HepG2 (cell line): Measurements from ENCODE around the gene NGDN. TPM values are rescaled to one million over a fixed set of nuclear protein-coding genes. Genes with fewer than 3 reads are reported as not detected.

Experiments used
- BATF2 ChIP-seq: sonication (generic); formaldehyde crosslinking; IDR thresholded peaks from 2 replicates; pipeline ENCODE4 v1.8.0; 2022; ENCODE audit warnings: mild to moderate bottlenecking, missing genetic modification reagents, moderate library complexity
- CEBPB ChIP-seq: IDR thresholded peaks from 2 replicates; pipeline ENCODE4 v1.6.1; 2011; ENCODE audit warnings: low read depth, low read length, improper control_type of control experiment, borderline replicate concordance
- CREB1 ChIP-seq, 2 experiments: fragments of 450-650 bp in 1 of 2; IDR thresholded peaks; 2 replicates each; pipeline ENCODE4 v1.6.1; 2016 to 2017; ENCODE audit warnings: control low read depth in 1 of 2, mild to moderate bottlenecking in 1 of 2, missing compliant biosample characterization in 1 of 2, missing genetic modification characterization in 1 of 2
- FOXA1 ChIP-seq, 2 experiments: fragments of 450-650 bp in 1 of 2; sonication (generic) in 1 of 2; formaldehyde crosslinking in 1 of 2; IDR thresholded peaks; 2 replicates each; pipeline versions ENCODE4 v1.4.0 to v1.6.1; 2016 to 2020; ENCODE audit warnings: missing genetic modification reagents in 1 of 2
- GATAD1 ChIP-seq: IDR thresholded peaks from 2 replicates; pipeline ENCODE4 v1.6.1; 2016; ENCODE audit warnings: missing genetic modification reagents, missing compliant biosample characterization
- JARID2 ChIP-seq: sonication (generic); formaldehyde crosslinking; IDR thresholded peaks from 2 replicates; pipeline ENCODE4 v1.8.1; 2023; ENCODE audit warnings: missing genetic modification reagents, inconsistent platforms; ENCODE audit not compliant: insufficient replicate concordance
- MAZ ChIP-seq, 2 experiments: sonication (generic) in 1 of 2; formaldehyde crosslinking in 1 of 2; IDR thresholded peaks; 2 replicates each; pipeline versions ENCODE4 v1.5.0 to v1.6.1; 2012 to 2020; ENCODE audit warnings: low read depth in 2 of 2, mild to moderate bottlenecking in 2 of 2, borderline replicate concordance in 1 of 2, improper control_type of control experiment in 1 of 2, low read length in 1 of 2, missing genetic modification reagents in 1 of 2, moderate library complexity in 1 of 2
- MEIS2 ChIP-seq: sonication (generic); formaldehyde crosslinking; IDR thresholded peaks from 2 replicates; pipeline ENCODE4 v1.9.0; 2021; ENCODE audit warnings: mild to moderate bottlenecking, missing genetic modification reagents
- MTF1 ChIP-seq: sonication (generic); formaldehyde crosslinking; IDR thresholded peaks from 2 replicates; pipeline ENCODE4 v1.5.0; 2020; ENCODE audit warnings: missing genetic modification reagents
- NFIB ChIP-seq: sonication (generic); formaldehyde crosslinking; IDR thresholded peaks from 2 replicates; pipeline ENCODE4 v1.9.0; 2021; ENCODE audit warnings: missing genetic modification reagents, mild to moderate bottlenecking, borderline replicate concordance
- ZNF230 ChIP-seq: sonication (generic); formaldehyde crosslinking; IDR thresholded peaks from 2 replicates; pipeline ENCODE4 v1.4.0; 2020; ENCODE audit warnings: mild to moderate bottlenecking, missing genetic modification reagents
- ZNF672 ChIP-seq: sonication (generic); formaldehyde crosslinking; IDR thresholded peaks from 2 replicates; pipeline ENCODE4 v1.8.1; 2022; ENCODE audit warnings: missing genetic modification reagents
- polyA plus RNA-seq, 8 experiments: library from polyadenylated mRNA; depleted of rRNA in 3 of 8; stranded (reverse) in 7 of 8; unstranded in 1 of 8; fragments of >200 nt; fragmentation: Illumina TruSeq in 4 of 8; extraction: Trizol in 4 of 8; gene quantifications; 2 replicates each; pipeline versions ENCODE4 v1.2.1 to v1.2.3, GENCODE V29; 2011 to 2016; ENCODE audit warnings: low read depth in 4 of 8, missing spikeins in 1 of 8, mixed read lengths in 1 of 8; ENCODE audit not compliant: insufficient read depth in 1 of 8
- total RNA-seq, 5 experiments: library from RNA; depleted of rRNA; stranded (reverse); fragments of >200 nt; fragmentation: Illumina TruSeq; extraction: Trizol; gene quantifications; 2 replicates each; pipeline ENCODE4 v1.2.3, GENCODE V29; 2016; ENCODE audit warnings: low read depth in 1 of 5
- TF ChIP-seq, protein P1 (sequence below): sonication (generic); formaldehyde crosslinking; IDR thresholded peaks from 2 replicates; pipeline ENCODE4 v1.4.0; 2020; ENCODE audit warnings: missing genetic modification reagents
- TF ChIP-seq, protein P2 (sequence below): IDR thresholded peaks from 2 replicates; pipeline ENCODE4 v1.6.1; 2016; ENCODE audit warnings: missing biosample characterization, missing genetic modification reagents, low read depth
- TF ChIP-seq, protein P3 (sequence below): sonication (generic); formaldehyde crosslinking; IDR thresholded peaks from 2 replicates; pipeline ENCODE4 v1.4.0; 2020; ENCODE audit warnings: missing genetic modification reagents, borderline replicate concordance
- TF ChIP-seq, protein P4 (sequence below): sonication (generic); formaldehyde crosslinking; IDR thresholded peaks from 2 replicates; pipeline ENCODE4 v1.5.0; 2020; ENCODE audit warnings: mild to moderate bottlenecking, missing genetic modification reagents
- TF ChIP-seq, protein P5 (sequence below): sonication (generic); formaldehyde crosslinking; IDR thresholded peaks from 2 replicates; pipeline ENCODE4 v1.5.0; 2020; ENCODE audit warnings: mild to moderate bottlenecking, missing genetic modification reagents, borderline replicate concordance

The NGDN gene
- total and polyA plus RNA-seq, 2 of the 13 experiments (the other 11 are each of a cell fraction or from before 2014, with no cell fraction given) = 154 to 216 TPM

DNA sequence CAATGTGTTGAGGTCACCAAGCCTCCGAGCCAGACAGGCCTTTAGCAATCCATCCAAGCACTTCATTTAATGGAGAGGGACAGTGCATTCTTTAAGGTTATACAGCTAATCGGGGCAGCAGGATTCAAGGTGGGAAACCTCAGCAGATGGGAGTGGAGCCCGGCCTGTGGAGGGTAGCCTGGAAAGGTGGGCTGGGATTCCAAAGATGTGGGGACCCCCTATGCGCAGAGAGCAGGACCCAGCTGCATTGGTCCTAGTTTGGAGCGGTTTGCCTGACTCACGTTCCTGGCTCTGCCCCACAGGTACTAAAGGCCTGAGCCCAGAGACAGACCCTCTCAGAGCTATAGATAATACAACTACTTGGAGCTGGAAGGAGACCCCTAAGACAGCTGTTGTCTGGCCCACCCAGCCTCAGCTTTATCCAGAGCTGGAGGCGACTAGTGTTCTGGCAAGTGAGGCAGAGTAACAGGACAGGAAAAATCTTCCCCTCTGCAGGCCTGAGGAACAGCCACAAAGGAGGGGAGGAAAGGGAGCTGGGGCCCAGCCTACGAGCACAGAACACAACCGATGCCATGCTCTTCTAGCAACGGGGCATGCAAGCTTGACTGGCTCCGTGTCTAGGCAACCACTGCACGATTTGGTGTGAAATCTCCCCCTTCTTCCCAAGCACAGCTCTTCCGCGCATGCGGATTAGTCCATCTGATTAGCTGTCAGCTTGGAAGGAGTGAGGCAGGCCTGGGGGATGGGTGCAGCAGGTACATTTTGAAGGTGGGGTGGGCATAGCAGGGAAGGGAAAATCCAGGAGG lies 33.0 kb upstream of the NGDN start (continued):
- TF ChIP-seq, protein P1, sequence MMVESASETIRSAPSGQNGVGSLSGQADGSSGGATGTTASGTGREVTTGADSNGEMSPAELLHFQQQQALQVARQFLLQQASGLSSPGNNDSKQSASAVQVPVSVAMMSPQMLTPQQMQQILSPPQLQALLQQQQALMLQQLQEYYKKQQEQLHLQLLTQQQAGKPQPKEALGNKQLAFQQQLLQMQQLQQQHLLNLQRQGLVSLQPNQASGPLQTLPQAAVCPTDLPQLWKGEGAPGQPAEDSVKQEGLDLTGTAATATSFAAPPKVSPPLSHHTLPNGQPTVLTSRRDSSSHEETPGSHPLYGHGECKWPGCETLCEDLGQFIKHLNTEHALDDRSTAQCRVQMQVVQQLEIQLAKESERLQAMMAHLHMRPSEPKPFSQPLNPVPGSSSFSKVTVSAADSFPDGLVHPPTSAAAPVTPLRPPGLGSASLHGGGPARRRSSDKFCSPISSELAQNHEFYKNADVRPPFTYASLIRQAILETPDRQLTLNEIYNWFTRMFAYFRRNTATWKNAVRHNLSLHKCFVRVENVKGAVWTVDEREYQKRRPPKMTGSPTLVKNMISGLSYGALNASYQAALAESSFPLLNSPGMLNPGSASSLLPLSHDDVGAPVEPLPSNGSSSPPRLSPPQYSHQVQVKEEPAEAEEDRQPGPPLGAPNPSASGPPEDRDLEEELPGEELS (CRISPR knock-in tag) = no peak
- TF ChIP-seq ZNF230 (0 out of 2 replicates have a peak, but pooled peaks have one; percentile 7), GATAD1 (CRISPR knock-in tag) (no peak), BATF2 (CRISPR knock-in tag) (no peak), MEIS2 (CRISPR knock-in tag) (no peak), MAZ (IDR thresholded peaks at IDR 0.05; ENCODE audit: borderline replicate concordance, low read depth, low read length) (no peak), MAZ (CRISPR knock-in tag; IDR thresholded peaks at IDR 0.05; ENCODE audit: low read depth) (no peak), ZNF672 (no peak), NFIB (no peak), CEBPB (no peak), FOXA1 (IDR thresholded peaks at IDR 0.05) (no peak), FOXA1 (CRISPR knock-in tag; IDR thresholded peaks at IDR 0.05) (no peak), MTF1 (CRISPR knock-in tag) (no peak), JARID2 (CRISPR knock-in tag) (no peak), CREB1 (IDR thresholded peaks at IDR 0.05) (no peak), CREB1 (CRISPR knock-in tag; IDR thresholded peaks at IDR 0.05) (no peak)
- TF ChIP-seq, protein P2, sequence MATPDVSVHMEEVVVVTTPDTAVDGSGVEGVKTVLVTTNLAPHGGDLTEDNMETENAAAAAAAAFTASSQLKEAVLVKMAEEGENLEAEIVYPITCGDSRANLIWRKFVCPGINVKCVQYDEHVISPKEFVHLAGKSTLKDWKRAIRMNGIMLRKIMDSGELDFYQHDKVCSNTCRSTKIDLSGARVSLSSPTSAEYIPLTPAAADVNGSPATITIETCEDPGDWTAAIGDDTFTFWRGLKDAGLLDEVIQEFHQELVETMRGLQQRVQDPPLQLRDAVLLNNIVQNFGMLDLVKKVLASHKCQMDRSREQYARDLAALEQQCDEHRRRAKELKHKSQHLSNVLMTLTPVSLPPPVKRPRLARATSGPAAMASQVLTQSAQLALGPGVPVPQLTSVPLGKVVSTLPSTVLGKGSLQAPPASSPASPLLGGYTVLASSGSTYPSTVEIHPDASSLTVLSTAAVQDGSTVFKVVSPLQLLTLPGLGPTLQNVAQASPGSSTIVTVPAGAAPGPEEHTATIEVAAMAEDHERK (CRISPR knock-in tag) = no peak
- TF ChIP-seq, protein P3, sequence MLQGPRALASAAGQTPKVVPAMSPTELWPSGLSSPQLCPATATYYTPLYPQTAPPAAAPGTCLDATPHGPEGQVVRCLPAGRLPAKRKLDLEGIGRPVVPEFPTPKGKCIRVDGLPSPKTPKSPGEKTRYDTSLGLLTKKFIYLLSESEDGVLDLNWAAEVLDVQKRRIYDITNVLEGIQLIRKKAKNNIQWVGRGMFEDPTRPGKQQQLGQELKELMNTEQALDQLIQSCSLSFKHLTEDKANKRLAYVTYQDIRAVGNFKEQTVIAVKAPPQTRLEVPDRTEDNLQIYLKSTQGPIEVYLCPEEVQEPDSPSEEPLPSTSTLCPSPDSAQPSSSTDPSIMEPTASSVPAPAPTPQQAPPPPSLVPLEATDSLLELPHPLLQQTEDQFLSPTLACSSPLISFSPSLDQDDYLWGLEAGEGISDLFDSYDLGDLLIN (CRISPR knock-in tag) = no peak
- TF ChIP-seq, protein P4, sequence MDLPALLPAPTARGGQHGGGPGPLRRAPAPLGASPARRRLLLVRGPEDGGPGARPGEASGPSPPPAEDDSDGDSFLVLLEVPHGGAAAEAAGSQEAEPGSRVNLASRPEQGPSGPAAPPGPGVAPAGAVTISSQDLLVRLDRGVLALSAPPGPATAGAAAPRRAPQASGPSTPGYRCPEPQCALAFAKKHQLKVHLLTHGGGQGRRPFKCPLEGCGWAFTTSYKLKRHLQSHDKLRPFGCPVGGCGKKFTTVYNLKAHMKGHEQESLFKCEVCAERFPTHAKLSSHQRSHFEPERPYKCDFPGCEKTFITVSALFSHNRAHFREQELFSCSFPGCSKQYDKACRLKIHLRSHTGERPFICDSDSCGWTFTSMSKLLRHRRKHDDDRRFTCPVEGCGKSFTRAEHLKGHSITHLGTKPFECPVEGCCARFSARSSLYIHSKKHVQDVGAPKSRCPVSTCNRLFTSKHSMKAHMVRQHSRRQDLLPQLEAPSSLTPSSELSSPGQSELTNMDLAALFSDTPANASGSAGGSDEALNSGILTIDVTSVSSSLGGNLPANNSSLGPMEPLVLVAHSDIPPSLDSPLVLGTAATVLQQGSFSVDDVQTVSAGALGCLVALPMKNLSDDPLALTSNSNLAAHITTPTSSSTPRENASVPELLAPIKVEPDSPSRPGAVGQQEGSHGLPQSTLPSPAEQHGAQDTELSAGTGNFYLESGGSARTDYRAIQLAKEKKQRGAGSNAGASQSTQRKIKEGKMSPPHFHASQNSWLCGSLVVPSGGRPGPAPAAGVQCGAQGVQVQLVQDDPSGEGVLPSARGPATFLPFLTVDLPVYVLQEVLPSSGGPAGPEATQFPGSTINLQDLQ (CRISPR knock-in tag) = no peak
- TF ChIP-seq, protein P5, sequence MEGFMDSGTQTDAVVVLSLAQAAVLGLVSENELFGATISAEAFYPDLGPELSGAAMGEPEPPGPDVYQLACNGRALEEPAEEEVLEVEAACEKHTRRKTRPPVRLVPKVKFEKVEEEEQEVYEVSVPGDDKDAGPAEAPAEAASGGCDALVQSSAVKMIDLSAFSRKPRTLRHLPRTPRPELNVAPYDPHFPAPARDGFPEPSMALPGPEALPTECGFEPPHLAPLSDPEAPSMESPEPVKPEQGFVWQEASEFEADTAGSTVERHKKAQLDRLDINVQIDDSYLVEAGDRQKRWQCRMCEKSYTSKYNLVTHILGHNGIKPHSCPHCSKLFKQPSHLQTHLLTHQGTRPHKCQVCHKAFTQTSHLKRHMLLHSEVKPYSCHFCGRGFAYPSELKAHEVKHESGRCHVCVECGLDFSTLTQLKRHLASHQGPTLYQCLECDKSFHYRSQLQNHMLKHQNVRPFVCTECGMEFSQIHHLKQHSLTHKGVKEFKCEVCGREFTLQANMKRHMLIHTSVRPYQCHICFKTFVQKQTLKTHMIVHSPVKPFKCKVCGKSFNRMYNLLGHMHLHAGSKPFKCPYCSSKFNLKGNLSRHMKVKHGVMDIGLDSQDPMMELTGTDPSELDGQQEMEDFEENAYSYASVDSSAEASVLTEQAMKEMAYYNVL = no peak
